Esophagus squamous epithelium (tissue), 4 donors: ENCODE measurements around the gene VWA8.

Source experiments
- CTCF ChIP-seq, 6 experiments: fragments of 450-650 bp in 4 of 6; fragments of 200-600 bp in 2 of 6; sonication (generic) in 2 of 6; IDR thresholded peaks; one replicate each; pipeline ENCODE4 v1.5.1; 2016 to 2019; ENCODE audit warnings: antibody characterized with exemption in 6 of 6, mild to moderate bottlenecking in 4 of 6, moderate library complexity in 4 of 6
- POLR2A ChIP-seq, 4 donors: fragments of 450-650 bp; IDR thresholded peaks; one replicate each; pipeline ENCODE4 v1.6.1; 2017; ENCODE audit warnings: antibody characterized with exemption in 4 of 4, mild to moderate bottlenecking in 4 of 4, moderate library complexity in 3 of 4

- TF ChIP-seq CTCF (IDR thresholded peaks at IDR 0.05), result no peak
- TF ChIP-seq POLR2A (IDR thresholded peaks at IDR 0.05), result no peak
Measured at GRCh38 chr13:41609828-41610227, 351.1 kb downstream of the VWA8 start.
